GM12891 (cell line): Measurements from ENCODE around the gene ARL17B.
"Not testable (repeated sequence)": the region's sequence is repeated elsewhere in the genome, so short reads cannot be mapped to it uniquely, and the experiment has no call there.

Source experiments
- PAX5 ChIP-seq: IDR thresholded peaks from 2 replicates; pipeline ENCODE4 v1.6.1; 2011; ENCODE audit warnings: low read length, moderate library complexity, mild to moderate bottlenecking; ENCODE audit not compliant: insufficient read depth, severe bottlenecking
- POLR2A ChIP-seq: IDR thresholded peaks from 2 replicates; pipeline ENCODE4 v1.6.1; 2011; ENCODE audit warnings: low read depth, low read length, control low read depth
- POLR2AphosphoS5 ChIP-seq: IDR thresholded peaks from 2 replicates; pipeline ENCODE4 v1.6.1; 2011; ENCODE audit warnings: low read depth, low read length, control low read depth
- POU2F2 ChIP-seq: IDR thresholded peaks from 2 replicates; pipeline ENCODE4 v1.6.1; 2011; ENCODE audit warnings: low read depth, mild to moderate bottlenecking, control low read depth, low read length, moderate library complexity
- SPI1 ChIP-seq: IDR thresholded peaks from 2 replicates; pipeline ENCODE4 v1.6.1; 2011; ENCODE audit warnings: low read depth, low read length, control low read depth
- TAF1 ChIP-seq: IDR thresholded peaks from 2 replicates; pipeline ENCODE4 v1.6.1; 2011; ENCODE audit warnings: low read depth, low read length, control low read depth

GRCh38 chr17:46252804-46253203 is 108.8 kb downstream of the ARL17B start:
- not testable (repeated sequence) for TF ChIP-seq POLR2A, POLR2AphosphoS5, POU2F2, TAF1, PAX5, SPI1
